GM10266 (cell line): ENCODE results near the gene IPO9.

Experiments used
- DNase-seq: peaks from one replicate; pipeline ENCODE4 v3.0.0; 2012; ENCODE audit errors: extremely low spot score
- CTCF ChIP-seq: IDR thresholded peaks from 2 replicates; pipeline ENCODE4 v1.5.1; 2012; ENCODE audit warnings: mild to moderate bottlenecking, low read depth; ENCODE audit not compliant: control insufficient read depth, insufficient read depth; ENCODE audit errors: missing control alignments

The IPO9 gene

GRCh38 chr1:201840055-201840454, 11.1 kb downstream of the IPO9 start:
- DNase-seq: no peak
- no peak for TF ChIP-seq CTCF

- no peak for TF ChIP-seq CTCF
- no peak for DNase-seq
Observed at GRCh38 chr1:201840490-201840889, 11.5 kb downstream of the IPO9 start.

- TF ChIP-seq CTCF: no peak
- DNase-seq: no peak
Observed at GRCh38 chr1:201841265-201841912, 12.4 kb downstream of the IPO9 start.

- TF ChIP-seq CTCF: no peak
- DNase-seq: no peak
Observed at GRCh38 chr1:201842472-201843027, 13.6 kb downstream of the IPO9 start.

GRCh38 chr1:201845331-201846083, 16.6 kb downstream of the IPO9 start:
- no peak for DNase-seq
- TF ChIP-seq CTCF: no peak

GRCh38 chr1:201847150-201847549, 18.2 kb downstream of the IPO9 start:
- no peak for DNase-seq
- no peak for TF ChIP-seq CTCF

GRCh38 chr1:201848230-201848629, 19.3 kb downstream of the IPO9 start:
- no peak for TF ChIP-seq CTCF
- DNase-seq: no peak
